Measurements from ENCODE around the gene PYCR2. TPM values are rescaled to one million over a fixed set of nuclear protein-coding genes. Genes with fewer than 3 reads are reported as not detected.

Gene PYCR2
- total RNA-seq, 4 donors from 2014 or later: 31.9 to 50.3 (median 42.5) TPM

DNA sequence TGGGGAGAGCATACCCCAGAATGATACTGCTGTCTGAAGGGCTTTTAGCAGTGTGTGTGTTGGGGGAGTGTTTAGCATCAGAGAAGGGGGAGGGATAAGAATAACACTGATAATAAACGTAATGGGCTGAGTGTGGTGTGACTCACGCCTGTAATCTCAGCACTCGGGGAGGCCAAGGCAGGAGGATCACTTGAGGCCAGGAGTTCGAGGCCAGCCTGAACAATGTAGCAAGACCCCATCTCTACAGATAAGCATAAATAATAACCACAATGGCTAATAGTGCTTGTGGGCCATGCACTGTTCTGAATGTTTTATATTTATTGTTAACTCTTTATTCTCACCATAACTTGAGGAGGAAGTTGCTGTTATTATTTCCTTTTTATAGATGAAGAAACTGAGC lies 19.5 kb upstream of the PYCR2 start:
- no peak for DNase-seq
- no peak overlapping the region for H3K4me3 ChIP-seq
- no peak for ATAC-seq
- H3K27ac ChIP-seq: no peak overlapping the region
- TF ChIP-seq CTCF (IDR thresholded peaks at IDR 0.05 in 4 of 5, conservative IDR thresholded peaks at IDR 0.05 in 1 of 5) (no peak), POLR2A (IDR thresholded peaks at IDR 0.05) (no peak)
- H3K4me1 ChIP-seq: peaks cover 0 to 8% of the 10 kb centered on the region in 2 donors
- in situ Hi-C loops (cut with MboI; ENCODE audit: low sequenced_read_pairs in 4 of 4) (no loop called here), intact Hi-C loops (cut with DNase I; ENCODE audit: low total_unique reads) (no loop called here)
- H3K9me3 ChIP-seq: no peaks in the 10 kb centered on the region
- no peaks in the 10 kb centered on the region for H3K36me3 ChIP-seq
- H3K27me3 ChIP-seq: no peaks in the 10 kb centered on the region

DNA sequence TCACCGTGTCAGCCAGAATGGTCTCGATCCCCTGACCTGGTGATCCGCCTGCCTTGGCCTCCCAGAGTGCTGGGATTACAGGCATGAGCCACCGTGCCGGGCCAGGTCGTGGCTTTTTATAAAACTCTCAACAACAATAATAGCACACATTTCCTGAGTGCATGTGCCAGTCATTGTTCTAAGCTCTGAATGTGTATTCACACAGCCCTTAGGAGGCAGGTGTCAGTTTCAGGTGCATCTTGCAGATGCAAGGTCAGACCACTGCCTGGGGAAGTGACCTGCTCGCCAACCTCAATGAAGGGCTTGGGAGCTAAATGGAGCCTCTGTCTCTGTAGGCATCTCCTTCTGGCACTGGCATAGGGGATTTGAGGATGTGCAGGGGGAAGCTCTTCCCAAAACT lies 18.5 kb upstream of the PYCR2 start:
- Histone ChIP-seq H3K27ac (no peak overlapping the region), H3K4me1 (peaks cover 0 to 8% of the 10 kb centered on the region in 2 donors), H3K9me3 (no peaks in the 10 kb centered on the region), H3K27me3 (no peaks in the 10 kb centered on the region), H3K4me3 (no peak overlapping the region), H3K36me3 (no peaks in the 10 kb centered on the region)
- DNase-seq (no peak), ATAC-seq (no peak)
- intact Hi-C loops (cut with DNase I; ENCODE audit: low total_unique reads) (no loop called here), in situ Hi-C loops (cut with MboI; ENCODE audit: low sequenced_read_pairs in 4 of 4) (no loop called here)
- no peak for TF ChIP-seq POLR2A (IDR thresholded peaks at IDR 0.05)
- no peak for TF ChIP-seq CTCF (IDR thresholded peaks at IDR 0.05 in 4 of 5, conservative IDR thresholded peaks at IDR 0.05 in 1 of 5)

GRCh38 chr1:225941942-225942222 lies 17.8 kb upstream of the PYCR2 start:
- Histone ChIP-seq H3K4me1 (peaks cover 0 to 8% of the 10 kb centered on the region in 2 donors), H3K27ac (no peak overlapping the region), H3K4me3 (no peak overlapping the region), H3K27me3 (no peaks in the 10 kb centered on the region), H3K36me3 (no peaks in the 10 kb centered on the region), H3K9me3 (no peaks in the 10 kb centered on the region)
- intact Hi-C loops (cut with DNase I; ENCODE audit: low total_unique reads): no loop called here
- in situ Hi-C loops (cut with MboI; ENCODE audit: low sequenced_read_pairs in 4 of 4): no loop called here
- no peak for ATAC-seq
- TF ChIP-seq POLR2A (IDR thresholded peaks at IDR 0.05): no peak
- TF ChIP-seq CTCF (IDR thresholded peaks at IDR 0.05 in 4 of 5, conservative IDR thresholded peaks at IDR 0.05 in 1 of 5): no peak
- DNase-seq: no peak

DNA sequence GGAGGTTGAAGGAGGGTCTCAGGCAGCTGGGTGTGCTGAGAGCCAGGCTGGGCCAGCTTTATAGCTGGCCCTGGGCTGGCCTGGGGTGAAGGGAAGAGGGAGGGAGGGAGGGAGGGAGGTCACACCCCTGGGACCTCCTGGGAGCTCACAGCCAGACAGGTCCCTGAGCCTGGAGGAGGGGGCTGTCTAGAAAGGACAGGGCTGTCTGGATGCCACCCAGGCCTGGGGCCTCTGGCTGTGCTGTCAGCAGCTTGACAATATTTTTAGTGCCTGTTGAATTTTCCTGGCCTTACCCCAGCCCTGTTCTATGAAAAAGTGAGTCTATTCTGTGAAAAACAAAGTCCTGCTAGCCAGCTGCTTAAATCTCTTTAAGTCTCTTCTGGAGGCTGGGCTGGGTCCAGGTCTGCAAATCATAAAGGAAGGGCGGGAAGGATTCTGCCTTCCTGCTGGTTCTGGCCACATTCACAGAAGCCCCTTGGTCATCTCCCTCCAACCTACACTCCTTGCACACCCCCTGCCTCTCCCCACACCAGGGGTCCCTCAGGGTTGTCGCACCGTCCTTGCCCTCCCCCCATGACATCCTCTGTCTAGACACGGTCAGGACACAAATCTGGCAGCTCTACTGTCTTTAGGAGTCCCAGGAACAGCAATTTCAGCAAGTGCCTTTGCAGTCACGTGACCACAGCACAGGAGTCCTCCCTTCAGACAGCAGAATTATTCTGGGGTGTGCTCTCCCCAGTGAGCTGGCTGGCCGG lies 17.3 kb upstream of the PYCR2 start, which contains the start of gene LEFTY2:
Gene LEFTY2 (minus strand): TSS at position 34 of the 755 bp plus-strand sequence. CDS start 80 bp downstream, outside the sequence.
- Histone ChIP-seq H3K4me1 (peaks cover 0 to 8% of the 10 kb centered on the region in 2 donors), H3K27me3 (no peaks in the 10 kb centered on the region), H3K4me3 (no peak within 1 kb of the TSS), H3K9me3 (no peaks in the 10 kb centered on the region), H3K27ac (peak within 1 kb of the TSS in 2 of 4 donors; percentile 4 to 35), H3K36me3 (no peaks in the 10 kb centered on the region)
- DNase-seq (no peak), ATAC-seq (no peak)
- TF ChIP-seq CTCF (IDR thresholded peaks at IDR 0.05 in 4 of 5, conservative IDR thresholded peaks at IDR 0.05 in 1 of 5): no peak
- TF ChIP-seq POLR2A (IDR thresholded peaks at IDR 0.05): no peak
- intact Hi-C loops (cut with DNase I; ENCODE audit: low total_unique reads): no loop called here
- in situ Hi-C loops (cut with MboI; ENCODE audit: low sequenced_read_pairs in 4 of 4): no loop called here
